GM18873 (cell line): ENCODE measurements around the gene MX2.

Experiments used
- ATAC-seq: cut with Tn5 transposase; IDR thresholded peaks from one replicate; pipeline ENCODE4 v1.9.1; 2021; ENCODE audit warnings: mild to moderate bottlenecking, moderate library complexity, moderate number of reproducible peaks; ENCODE audit not compliant: unreplicated experiment, low FRiP score

MX2 gene

DNA sequence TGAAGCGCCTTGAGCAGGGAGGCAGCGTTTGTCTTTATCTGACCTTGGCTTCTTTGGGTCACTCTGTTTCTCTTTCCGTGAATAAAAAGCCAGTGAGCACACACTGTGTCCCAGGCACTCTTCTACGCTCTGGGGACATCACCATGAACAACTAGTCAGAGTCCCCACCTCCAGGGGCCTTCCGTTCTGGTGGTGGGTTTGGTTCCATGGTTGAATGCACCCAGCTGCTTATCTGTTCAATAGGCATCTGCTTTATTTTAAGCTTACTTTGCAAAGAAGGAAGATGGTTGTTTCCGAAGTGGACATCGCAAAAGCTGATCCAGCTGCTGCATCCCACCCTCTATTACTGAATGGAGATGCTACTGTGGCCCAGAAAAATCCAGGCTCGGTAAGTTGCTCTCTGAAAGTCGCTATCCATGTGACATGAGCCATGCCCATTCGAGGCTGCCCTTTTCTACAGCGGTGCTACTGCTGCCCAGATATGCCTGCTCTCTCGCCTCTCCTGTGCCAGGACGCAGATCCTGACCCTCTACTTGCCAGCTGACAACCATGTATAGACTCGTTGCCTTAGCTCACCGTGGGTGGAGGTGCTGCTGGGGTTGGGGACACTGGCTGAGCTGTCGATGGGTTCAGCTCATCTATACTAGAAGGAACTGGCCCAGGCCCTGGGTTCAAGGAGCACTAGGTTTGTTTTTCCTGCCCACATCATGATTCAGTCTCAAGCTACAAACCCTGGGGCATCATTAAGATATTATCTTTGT lies 70.1 kb downstream of the MX2 start:
- peak; percentile 83 for ATAC-seq

DNA sequence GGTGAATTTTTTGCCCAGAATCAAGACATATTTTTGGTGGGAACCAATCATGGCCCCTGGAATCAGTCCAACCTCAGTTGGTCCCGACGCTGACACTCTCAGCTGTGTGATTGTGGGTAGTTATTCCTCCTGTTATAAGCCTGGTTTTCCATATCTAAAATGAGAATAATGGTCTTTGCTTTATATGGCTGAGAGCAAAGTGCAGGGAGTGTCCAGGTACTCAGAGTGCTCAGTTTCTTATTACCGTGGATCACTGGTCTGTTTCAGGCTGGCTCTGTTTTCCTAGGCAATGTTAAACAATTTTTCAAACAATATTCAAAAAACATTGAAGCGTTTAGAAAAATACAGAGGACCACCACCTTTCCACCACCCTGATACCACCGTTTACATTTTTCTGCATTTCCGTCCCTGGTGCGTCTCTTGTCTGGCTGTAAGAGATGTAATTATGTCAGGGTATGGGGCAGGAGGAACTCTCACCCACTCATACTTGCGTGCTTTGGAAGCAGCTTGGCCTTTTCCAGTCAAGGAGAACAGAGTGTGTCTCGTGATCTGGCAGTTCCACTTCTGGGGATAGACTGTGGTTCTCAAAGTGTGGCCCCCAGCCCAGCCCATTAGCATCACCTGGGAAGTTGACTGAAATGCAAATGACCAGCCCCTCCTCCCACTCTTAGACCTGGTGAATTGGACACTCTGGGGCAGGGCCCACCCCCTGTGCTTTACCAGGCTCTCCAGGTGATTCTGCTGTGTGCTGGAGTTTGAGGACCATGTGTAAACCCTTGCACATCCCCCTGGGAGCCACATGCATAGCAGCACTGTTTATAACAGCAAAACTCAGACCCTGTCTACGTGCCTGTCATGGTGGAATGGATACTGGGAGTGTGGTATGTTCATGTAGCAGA lies 71.0 kb downstream of the MX2 start:
- ATAC-seq, result no peak

DNA sequence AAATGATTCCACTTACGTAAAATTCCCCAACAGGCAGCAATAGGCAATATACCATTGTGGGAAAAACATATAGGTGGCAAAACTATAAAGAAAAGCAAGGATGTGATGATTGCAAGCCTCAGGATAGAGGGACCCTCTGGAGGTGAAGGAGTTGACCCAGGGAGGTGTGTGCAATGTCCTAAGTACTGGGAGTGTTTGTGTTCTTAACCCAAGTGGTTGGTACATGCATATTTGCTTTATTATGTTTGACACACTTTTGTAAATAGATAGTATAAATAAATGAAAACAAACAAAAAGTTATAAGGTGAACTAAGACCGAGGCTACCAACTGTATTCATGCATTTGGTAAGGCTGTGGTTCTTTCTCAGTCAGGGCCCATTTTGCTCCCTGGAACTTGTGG lies 71.7 kb downstream of the MX2 start:
- ATAC-seq, result no peak

DNA sequence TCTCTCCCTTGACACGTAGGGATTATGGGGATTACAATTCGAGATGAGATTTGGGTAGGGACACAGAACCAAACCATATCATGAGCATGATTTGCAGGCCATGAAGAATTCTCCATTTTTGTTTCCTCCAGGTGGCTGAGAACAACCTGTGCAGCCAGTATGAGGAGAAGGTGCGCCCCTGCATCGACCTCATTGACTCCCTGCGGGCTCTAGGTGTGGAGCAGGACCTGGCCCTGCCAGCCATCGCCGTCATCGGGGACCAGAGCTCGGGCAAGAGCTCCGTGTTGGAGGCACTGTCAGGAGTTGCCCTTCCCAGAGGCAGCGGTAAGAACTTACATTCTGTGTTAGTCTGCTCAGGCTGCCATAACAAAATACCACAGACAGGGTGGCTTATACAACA lies 73.9 kb downstream of the MX2 start:
- ATAC-seq, result no peak

DNA sequence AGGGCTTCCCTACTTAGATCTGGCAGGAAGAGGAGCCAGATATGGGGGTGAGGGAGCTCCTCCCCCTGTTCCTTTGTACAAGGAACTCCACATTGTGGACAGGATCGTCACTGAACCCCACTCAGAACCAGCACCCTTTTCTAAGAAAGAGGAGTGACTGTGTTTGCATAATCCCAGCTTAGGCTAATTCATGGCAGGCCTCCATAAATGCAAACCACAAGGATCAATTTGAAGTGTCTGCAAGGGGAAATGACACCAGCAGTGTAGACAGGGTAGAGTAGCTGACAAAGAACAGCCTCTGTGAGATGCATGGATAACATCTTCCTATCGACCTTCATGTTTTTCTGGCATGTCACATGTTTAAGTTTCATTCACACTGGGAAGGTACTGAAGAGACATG lies 75.9 kb downstream of the MX2 start:
- no peak for ATAC-seq

DNA sequence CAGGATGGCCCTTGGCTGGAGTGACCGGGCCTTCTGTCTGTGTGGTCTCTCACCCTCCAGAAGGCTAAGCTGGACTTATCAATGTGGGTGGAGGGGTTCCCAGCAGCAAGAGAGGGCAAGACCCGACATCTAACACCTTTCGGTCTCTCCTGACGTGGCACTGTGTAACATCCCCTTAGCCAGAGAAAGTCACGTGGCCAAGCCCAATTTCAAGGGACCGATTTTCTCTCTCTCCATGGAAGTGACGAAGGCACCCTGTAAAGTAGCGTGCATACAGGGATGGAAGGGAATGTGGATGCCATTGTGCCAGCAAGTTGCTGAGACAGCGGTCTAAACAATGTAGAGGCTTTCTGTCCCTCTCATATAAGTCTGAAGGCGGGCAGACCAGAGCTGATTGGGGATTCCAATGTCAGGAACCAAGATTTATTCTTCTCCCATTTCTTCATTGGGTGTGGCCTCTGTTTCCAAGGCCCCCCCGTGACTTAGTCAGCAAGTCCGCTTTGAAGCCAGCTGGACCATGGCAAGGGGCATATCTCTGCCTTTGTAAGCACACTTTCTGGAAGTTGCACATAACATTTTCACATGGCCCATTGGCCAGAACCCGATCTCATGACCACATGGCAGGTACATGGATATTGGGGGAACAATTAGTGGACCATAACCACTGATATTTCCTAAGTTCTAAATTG lies 76.7 kb downstream of the MX2 start:
- no peak for ATAC-seq

DNA sequence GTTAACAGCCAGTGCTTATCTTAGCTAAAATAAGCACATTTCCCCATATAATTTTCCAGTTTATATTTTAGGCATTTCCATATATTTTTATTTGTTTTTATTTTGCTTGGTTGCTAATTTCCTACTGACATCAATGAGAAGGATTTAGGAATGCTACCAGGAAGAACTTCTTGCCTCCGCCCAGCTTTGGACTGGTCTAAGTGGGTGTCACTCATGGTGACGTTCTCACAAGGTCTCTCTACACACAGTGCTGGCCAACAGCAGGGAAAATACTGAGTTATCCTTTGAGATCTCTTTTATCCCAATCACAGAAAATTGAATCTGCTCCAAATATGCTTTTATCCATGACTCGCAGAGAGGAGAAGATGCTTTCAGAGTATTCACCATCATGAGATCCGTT lies 77.4 kb downstream of the MX2 start:
- no peak for ATAC-seq

DNA sequence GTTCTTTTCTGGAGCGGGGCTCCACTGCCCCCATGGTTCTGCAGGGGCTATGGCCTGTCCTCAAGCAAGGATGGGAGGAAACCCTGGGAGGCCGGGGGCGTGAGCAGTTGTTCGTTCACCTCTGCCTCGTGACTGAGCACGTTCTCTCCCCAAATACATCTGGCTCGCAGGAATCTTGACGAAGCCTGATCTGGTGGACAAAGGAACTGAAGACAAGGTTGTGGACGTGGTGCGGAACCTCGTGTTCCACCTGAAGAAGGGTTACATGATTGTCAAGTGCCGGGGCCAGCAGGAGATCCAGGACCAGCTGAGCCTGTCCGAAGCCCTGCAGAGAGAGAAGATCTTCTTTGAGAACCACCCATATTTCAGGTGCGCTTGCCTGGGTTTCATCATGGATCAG lies 79.7 kb downstream of the MX2 start:
- ATAC-seq, result no peak

DNA sequence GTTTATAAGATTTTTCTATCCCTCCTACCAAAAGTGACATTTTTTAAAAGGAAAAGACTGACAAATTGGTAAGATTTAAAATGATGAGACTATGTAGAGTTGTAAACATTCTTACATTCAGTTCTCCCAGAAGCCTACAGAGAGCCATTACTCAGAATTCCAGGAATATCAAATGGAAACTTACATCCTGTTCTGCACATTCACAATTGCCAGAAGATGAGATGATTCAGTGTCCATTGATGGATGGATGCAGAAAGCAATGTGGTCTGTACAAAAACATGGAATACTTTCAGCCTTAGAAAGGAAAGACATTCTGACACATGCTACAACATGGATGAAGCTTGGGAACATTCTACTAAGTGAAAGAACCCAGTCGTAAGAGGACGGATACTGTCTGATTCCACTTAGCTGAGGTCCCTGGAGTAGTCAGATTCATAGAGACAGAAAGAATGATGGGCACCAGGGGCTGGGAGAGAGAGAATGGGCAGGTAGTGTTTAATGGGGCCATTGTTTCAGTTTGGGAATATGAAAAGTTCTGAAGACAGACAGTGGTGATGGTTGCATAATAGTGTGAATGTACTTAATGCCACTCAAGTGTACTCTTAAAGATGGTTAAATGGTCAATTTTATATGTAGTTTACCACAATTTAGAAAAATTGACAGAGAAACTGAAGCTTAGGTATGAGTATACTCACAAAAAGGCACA lies 80.8 kb downstream of the MX2 start:
- ATAC-seq, result no peak

DNA sequence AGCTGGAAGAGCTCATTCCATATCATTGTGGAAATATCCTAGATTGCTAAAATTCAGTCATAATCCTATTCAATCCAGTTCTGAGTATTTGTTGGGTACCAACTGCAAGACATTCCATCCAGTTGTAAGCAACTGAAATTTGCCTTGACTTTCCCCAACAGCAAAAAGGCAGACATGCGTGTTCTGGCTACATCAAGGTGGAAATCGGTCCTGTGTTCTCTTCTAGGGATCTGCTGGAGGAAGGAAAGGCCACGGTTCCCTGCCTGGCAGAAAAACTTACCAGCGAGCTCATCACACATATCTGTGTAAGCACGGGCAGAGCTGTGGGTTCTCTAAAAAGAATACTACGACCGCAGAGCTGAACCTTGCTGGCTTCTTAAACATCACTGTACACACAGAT lies 81.7 kb downstream of the MX2 start:
- no peak for ATAC-seq

DNA sequence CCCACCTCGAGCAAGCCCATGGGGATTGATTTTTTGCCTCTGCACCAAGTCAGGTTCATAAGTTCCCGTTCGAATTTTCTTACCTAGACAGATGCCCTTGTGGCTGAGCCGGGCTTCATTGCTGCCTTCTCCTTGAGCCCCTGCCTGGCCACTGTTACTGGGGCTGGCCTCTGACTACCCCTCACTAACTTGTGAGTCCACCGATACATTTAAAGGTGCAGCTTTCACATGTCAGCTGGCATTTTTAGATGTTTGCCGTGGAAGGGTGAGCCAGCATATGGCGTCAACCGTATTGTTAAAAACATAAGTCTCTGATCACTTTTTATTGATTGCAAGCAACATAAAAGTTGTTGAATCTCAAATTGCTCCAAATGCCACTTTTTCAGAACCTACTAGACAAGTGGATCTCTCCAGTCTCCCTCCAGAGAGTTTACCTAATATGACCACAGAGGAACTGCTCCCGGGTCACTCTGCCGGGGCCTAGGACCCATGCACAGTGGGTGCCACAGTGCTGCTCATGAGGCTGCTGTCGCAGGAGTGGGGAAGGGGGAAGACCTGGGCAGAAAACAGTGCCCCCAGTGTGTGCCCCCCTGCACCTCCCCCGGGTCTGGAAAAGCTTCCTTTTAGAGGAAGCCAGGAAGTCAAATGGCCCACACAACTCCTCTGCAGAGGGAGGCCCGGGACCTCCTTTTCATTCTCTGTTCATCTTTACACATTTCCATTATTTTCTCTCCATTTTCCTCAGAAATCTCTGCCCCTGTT lies 83.1 kb downstream of the MX2 start:
- ATAC-seq, result no peak

DNA sequence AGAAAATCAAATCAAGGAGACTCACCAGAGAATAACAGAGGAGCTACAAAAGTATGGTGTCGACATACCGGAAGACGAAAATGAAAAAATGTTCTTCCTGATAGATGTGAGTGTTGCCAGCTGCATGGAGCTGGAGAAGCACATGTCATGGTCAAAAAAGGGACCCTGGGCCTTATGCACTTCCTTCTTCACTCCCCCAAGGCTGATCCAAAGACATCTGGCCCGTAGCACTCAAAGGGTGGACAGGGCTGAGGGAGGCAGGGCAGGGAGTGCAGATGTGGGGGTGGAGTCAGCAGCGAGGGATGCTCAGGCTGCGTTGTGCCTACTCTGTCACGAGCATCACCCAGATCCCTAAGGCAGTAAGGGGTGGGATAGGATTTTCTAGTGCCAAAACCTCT lies 83.6 kb downstream of the MX2 start:
- no peak for ATAC-seq

DNA sequence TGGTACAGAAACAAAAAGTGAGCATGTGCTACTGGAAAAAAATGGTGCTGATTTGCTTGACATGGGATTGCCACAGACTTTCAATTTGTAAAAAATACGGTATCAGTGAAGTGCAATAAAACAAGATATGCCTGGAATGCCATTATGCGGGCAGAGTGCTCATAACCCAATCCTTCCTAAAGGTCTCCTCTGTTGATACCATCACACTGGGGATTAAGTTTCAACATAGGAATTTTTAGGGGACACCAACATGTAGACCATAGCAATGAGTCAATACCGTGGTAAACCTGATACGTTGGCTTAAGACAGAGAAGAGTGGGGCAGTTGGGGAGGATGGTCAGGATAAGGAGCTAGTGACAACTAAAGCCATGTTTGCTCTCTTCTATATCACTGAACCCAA lies 84.8 kb downstream of the MX2 start:
- ATAC-seq, result no peak

DNA sequence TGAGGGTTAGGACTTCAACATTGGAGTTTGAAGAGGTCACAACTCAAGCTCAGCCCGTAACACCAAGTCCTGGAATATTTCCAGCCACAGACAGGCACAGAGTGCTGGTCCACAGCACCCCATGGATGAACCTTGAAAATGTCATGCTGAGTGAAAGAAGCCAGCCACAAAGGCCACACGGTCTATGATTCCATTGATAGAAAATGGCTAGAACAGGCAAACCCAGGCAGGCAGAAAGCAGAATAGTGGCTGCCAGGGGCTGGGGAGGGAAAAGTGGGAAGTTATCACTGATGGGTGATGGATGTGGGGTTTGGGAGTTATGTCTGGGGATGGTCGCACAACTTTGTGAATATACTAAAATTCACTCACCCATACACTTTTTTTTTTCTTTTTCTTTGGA lies 85.5 kb downstream of the MX2 start:
- no peak for ATAC-seq

DNA sequence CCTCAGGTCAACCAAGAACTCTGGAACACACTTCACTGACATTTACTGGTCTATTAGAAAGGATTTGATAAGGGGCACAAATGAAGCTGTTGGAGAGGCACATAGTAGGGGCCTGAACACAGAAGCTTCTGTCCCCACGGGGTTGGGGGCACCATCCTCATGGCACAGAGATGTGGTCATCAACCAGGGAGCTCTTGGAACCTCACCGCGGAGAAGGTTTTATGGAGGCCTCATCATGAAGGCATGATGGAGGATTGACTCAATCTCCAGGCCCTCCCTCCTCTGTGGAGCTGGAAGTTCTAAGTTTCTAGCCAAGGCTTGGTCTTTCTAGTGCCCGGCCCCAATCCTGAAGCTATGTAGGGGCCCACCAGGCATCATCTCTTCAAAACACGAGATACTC lies 87.8 kb downstream of the MX2 start:
- ATAC-seq, result no peak

DNA sequence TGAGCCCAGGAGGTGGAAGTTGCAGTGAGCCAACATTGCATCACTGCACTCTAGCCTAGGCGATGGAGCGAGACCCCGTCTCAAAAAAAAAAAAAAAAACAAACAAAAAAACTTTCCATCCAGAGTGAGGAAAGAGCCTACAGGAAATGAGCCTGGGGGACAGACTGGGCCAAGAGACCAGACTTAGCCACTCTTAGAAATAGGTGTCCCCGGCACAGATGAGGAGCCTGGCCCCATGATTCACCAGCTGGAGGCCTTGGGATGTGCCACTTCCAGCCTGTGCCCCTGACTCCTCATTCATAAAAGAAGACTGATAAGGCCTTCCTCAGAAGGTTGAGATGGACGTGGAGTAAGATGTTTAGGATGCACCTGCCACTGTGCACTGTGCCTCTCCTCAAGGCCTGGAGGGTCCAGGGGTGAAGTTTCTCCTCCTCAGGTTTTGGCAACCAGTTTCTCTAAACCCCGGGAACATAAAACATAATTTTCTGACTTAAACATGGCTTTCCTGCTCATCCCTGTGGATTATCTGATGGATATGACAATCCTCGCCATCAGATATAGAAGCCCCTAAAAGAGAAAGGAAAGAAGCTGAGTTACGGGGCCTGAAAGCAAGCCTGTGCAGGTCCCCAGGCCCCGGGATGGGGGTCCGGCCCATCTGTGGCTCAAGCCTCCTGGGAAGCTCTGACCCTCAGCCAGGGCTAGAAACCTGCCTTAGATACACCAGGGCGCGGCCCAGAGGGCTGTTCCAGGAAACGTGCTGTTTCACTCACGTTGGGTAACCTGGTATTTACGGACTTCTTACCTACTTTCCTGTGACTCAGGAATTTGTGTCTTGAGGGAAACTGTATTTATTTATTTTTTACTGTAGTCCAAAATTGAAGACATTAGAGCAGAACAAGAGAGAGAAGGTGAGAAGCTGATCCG lies 90.2 kb downstream of the MX2 start:
- no peak for ATAC-seq

DNA sequence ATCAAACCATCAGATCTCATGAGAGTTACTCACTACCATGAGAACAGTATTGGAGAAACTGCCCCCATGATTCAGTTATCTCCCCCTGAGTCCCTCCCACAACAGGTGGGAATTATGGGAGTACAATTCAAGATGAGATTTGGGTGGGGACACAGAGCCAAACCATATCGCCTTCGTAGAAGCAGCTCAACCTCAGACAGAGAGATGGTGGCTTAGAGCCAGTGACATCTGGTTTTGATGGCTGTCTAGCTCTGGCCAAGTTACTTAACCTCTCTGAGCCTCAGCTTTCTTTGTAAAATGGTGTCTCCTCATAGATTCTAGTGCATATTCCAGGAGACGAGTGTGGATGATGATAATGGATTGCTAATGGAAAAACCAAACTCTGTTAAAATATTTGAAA lies 91.4 kb downstream of the MX2 start:
- ATAC-seq, result no peak

DNA sequence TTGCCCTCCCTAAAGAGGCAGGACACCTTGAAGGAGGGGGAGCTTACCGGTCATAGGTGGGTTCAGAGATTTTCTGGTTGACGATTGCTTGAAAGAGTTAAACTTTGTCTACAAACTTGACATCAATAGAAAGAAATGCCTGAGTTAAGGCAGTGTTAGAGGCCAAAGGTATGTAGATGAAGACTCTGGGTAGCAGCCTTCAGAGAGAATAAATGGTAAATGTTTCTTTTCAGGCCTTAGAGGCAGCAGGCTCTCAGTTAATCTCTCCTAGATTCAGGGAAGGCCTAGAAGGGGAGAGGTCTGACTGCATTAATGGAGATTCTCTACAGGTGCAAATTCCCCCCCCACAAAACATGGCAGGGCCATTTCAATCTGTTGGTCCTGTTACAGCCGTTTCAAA lies 91.9 kb downstream of the MX2 start:
- no peak for ATAC-seq

DNA sequence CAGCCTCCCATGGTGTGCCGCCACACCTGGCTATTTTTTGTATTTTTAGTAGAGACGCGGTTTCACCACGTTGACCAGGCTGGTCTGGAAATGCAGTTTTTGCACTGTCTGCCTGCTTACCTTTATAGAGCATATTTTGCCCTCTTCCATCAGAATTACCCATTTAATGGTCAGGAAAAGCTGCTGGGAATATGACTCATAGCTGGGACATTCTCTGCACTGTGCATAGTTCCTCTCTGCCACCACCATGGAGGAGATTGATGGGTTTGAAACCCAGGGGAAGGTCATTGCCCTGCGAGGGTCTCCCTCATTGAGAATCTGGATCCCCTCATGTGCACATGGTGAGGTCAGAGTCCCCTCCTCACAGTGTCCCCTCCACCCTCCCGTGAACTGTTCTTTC lies 96.3 kb downstream of the MX2 start:
- no peak for ATAC-seq
